ENCODE results near the gene DCHS1. TPM values are rescaled to one million over a fixed set of nuclear protein-coding genes. Genes with fewer than 3 reads are reported as not detected.
A peak's percentile ranks its signal among the peaks of the same experiment; 100 is the strongest.

The DCHS1 gene
- total RNA-seq, 3 donors from 2014 or later (not counting 1 experiment from before 2014, with no cell fraction given) = 0.49 to 1.0 (median 0.83) TPM

DNA sequence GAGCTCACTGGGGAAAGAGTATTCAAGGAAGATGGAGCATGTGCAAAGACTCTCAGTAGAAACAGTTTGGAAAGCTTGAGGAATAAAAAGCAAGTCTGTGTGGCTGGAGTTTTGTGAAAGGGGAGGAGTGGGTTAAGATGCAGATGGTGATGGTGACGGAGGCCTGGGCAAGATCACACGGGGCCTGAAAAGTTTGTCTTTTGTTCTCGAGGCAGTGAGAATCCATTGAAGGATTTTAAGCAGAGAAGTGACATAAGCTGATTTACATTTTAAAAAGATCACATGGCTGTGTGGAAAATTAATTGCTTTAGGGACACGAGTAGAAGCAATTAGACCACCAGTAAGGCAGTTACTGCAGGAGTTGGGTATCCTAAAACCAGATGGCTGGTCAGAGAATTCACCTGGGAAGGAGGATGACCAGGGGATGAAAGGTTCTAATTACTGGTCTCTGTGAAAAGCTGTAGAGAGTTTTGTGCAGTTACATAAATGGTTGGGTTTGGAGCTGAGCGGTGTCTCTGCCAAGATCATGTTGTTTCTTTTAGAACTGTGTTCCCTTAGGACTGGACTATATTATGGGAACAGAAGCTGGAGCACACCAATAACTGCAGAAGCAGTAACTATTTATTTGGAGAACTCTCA is 59.3 kb downstream of the DCHS1 start:
- intact Hi-C loops (cut with micrococcal nuclease) = no loop called here
- 95% methylated on average over 5 of the region's 5 CpGs for WGBS (ENCODE audit: insufficient coverage)
- TF ChIP-seq, protein P1, sequence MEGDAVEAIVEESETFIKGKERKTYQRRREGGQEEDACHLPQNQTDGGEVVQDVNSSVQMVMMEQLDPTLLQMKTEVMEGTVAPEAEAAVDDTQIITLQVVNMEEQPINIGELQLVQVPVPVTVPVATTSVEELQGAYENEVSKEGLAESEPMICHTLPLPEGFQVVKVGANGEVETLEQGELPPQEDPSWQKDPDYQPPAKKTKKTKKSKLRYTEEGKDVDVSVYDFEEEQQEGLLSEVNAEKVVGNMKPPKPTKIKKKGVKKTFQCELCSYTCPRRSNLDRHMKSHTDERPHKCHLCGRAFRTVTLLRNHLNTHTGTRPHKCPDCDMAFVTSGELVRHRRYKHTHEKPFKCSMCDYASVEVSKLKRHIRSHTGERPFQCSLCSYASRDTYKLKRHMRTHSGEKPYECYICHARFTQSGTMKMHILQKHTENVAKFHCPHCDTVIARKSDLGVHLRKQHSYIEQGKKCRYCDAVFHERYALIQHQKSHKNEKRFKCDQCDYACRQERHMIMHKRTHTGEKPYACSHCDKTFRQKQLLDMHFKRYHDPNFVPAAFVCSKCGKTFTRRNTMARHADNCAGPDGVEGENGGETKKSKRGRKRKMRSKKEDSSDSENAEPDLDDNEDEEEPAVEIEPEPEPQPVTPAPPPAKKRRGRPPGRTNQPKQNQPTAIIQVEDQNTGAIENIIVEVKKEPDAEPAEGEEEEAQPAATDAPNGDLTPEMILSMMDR (IDR thresholded peaks at IDR 0.05) = no peak
- DNase-seq = no peak
- Mint-ChIP-seq H3K27ac (peak overlapping the region in 1 of 2 donors; percentile 23), H3K36me3 (peaks cover 10% of the 10 kb centered on the region), H3K4me3 (no peak overlapping the region), H3K4me1 (peaks cover 28 to 29% of the 10 kb centered on the region in 2 donors), H3K27me3 (ENCODE audit: low read depth in 2 of 2) (no peaks in the 10 kb centered on the region), H3K9me3 (no peaks in the 10 kb centered on the region)
- no peak overlapping the region for H3K27ac ChIP-seq (ENCODE audit: low read length)
- no peaks in the 10 kb centered on the region for H3K4me1 ChIP-seq (ENCODE audit: control insufficient read depth, insufficient read depth, low read length)
- no peaks in the 10 kb centered on the region for H3K27me3 ChIP-seq (ENCODE audit: control insufficient read depth, insufficient read depth, low read length)
- H3K4me3 ChIP-seq (ENCODE audit: low read length) = no peak overlapping the region
- H3K9me3 ChIP-seq (ENCODE audit: control insufficient read depth, insufficient read depth, low read length) = no peaks in the 10 kb centered on the region
- ATAC-seq = no peak
- peaks cover 70% of the 10 kb centered on the region for H3K36me3 ChIP-seq (ENCODE audit: control insufficient read depth, insufficient read depth, low read length)

DNA sequence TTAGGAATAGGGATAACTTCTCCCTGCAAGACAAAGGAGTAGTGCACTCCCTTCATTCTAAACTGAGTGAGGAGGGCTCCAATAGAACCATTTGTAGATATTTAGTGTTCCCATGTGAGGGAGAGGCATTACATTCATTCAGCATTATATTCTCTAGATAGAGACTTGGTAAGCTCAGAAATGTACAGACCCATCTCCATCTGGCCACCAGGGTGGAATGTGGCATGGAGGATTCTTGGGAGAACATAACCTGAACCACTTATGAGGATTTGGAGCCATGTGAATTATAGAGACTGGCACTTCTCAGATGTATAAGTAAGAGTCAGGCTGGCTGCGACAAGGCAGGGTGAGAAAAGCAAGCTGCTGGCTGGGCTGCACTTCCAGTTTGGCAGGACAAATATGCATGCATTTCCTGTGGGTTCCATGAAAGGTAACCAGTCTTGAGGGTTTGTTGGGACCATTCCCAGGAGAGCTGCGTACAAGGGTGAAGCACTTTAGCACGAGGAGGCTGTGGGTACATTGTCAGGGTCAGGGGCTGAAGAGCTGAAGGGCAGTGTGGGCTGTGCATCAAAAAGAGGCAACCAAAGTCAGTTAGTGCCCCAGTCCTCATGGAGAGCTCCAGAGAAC is 61.4 kb downstream of the DCHS1 start:
- H3K9me3 ChIP-seq (ENCODE audit: control insufficient read depth, insufficient read depth, low read length) = no peaks in the 10 kb centered on the region
- Mint-ChIP-seq H3K4me3 (no peak overlapping the region), H3K4me1 (peaks cover 25% of the 10 kb centered on the region in 2 donors), H3K27ac (peak overlapping the region; percentile 62 to 64), H3K36me3 (peaks cover 10% of the 10 kb centered on the region), H3K27me3 (ENCODE audit: low read depth in 2 of 2) (no peaks in the 10 kb centered on the region), H3K9me3 (no peaks in the 10 kb centered on the region)
- DNase-seq (no peak), ATAC-seq (no peak)
- H3K4me1 ChIP-seq (ENCODE audit: control insufficient read depth, insufficient read depth, low read length) = no peaks in the 10 kb centered on the region
- WGBS (ENCODE audit: insufficient coverage) = 76% methylated on average over 3 of the region's 3 CpGs
- no peak overlapping the region for H3K4me3 ChIP-seq (ENCODE audit: low read length)
- TF ChIP-seq, protein P1 (IDR thresholded peaks at IDR 0.05) = no peak
- no peak overlapping the region for H3K27ac ChIP-seq (ENCODE audit: low read length)
- intact Hi-C loops (cut with micrococcal nuclease) = no loop called here
- H3K36me3 ChIP-seq (ENCODE audit: control insufficient read depth, insufficient read depth, low read length) = peaks cover 51% of the 10 kb centered on the region
- H3K27me3 ChIP-seq (ENCODE audit: control insufficient read depth, insufficient read depth, low read length) = no peaks in the 10 kb centered on the region

DNA sequence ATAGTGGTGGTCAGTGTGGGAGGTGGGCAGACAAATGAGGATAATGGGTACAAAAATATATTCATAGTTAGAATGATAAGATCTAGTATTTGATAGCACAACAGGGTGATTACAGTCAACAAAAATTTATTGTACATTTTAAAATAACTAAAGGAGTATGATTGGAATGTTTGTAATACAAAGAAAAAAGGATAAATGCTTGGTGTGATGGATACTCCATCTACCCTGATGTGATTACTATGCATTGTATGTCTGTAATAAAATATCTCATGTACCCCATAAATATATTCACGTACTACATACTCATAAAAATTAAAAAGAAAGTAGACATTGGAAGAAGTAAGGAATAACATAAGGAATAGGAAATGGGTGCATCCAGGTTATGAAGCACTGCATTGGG is 67.6 kb downstream of the DCHS1 start:
- Histone ChIP-seq H3K36me3 (ENCODE audit: control insufficient read depth, insufficient read depth, low read length) (peaks cover 11% of the 10 kb centered on the region), H3K4me3 (ENCODE audit: low read length) (no peak overlapping the region), H3K27me3 (ENCODE audit: control insufficient read depth, insufficient read depth, low read length) (no peaks in the 10 kb centered on the region), H3K4me1 (ENCODE audit: control insufficient read depth, insufficient read depth, low read length) (no peaks in the 10 kb centered on the region), H3K9me3 (ENCODE audit: control insufficient read depth, insufficient read depth, low read length) (no peaks in the 10 kb centered on the region), H3K27ac (ENCODE audit: low read length) (no peak overlapping the region)
- intact Hi-C loops (cut with micrococcal nuclease) = no loop called here
- Mint-ChIP-seq H3K4me3 (no peak overlapping the region), H3K9me3 (peaks cover 3 to 6% of the 10 kb centered on the region in 2 donors), H3K27ac (no peak overlapping the region), H3K36me3 (peaks cover 19% of the 10 kb centered on the region), H3K4me1 (no peaks in the 10 kb centered on the region), H3K27me3 (ENCODE audit: low read depth in 2 of 2) (no peaks in the 10 kb centered on the region)
- DNase-seq (no peak), ATAC-seq (no peak)
- WGBS (ENCODE audit: insufficient coverage) = no CpG with 5 or more reads among the region's 1 CpG
- TF ChIP-seq, protein P1 (IDR thresholded peaks at IDR 0.05) = no peak

Data from natural killer cell (primary cell).